Naive thymus-derived CD4-positive, alpha-beta T cell (primary cell): ENCODE data around the gene LRCOL1. TPM values are rescaled to one million over a fixed set of nuclear protein-coding genes. Genes with fewer than 3 reads are reported as not detected.

Experiments
- ATAC-seq: fragments of 150-1000 bp; cut with Tn5 transposase; 2 replicates; pipeline ENCODE4 v1.10.0; 2021; ENCODE audit warnings: mild to moderate bottlenecking, moderate library complexity
- CTCF ChIA-PET: fragments of 350-600 bp; sonication (Branson Sonifier 250); formaldehyde crosslinking; loops from one replicate; lab custom pipeline; 2021; ENCODE audit warnings: antibody characterized with exemption; lab: Charles Lee
- POLR2A ChIA-PET: fragments of 350-600 bp; sonication (Branson Sonifier 250); formaldehyde crosslinking; loops from one replicate; lab custom pipeline; 2021; ENCODE audit warnings: antibody characterized with exemption, inconsistent platforms; lab: Charles Lee
- DNase-seq, 9 donors: peaks; one replicate each; pipeline versions ENCODE4 v3.0.0 to v3.0.0-alpha.2; 2020 to 2022; ENCODE audit warnings: mixed read lengths in 1 of 9
- H3K27ac ChIP-seq: one replicate; pipeline ENCODE4 v1.7.0; 2013; ENCODE audit warnings: mild to moderate bottlenecking, low read depth, low read length, moderate library complexity
- H3K27me3 ChIP-seq, 2 donors: one replicate each; pipeline ENCODE4 v1.7.0; 2013; ENCODE audit warnings: low read length in 2 of 2, mild to moderate bottlenecking in 2 of 2, moderate library complexity in 2 of 2; ENCODE audit not compliant: control insufficient read depth in 2 of 2, insufficient read depth in 2 of 2
- H3K36me3 ChIP-seq, 3 experiments: 1 replicate in 2 of 3; 2 replicates in 1 of 3; pipeline ENCODE4 v1.7.0; 2013; ENCODE audit warnings: low read length in 3 of 3, mild to moderate bottlenecking in 3 of 3, moderate library complexity in 1 of 3; ENCODE audit not compliant: insufficient read depth in 3 of 3, control insufficient read depth in 2 of 3
- H3K4me1 ChIP-seq, 2 donors: one replicate each; pipeline ENCODE4 v1.7.0; 2013; ENCODE audit warnings: low read length in 2 of 2, mild to moderate bottlenecking in 2 of 2, moderate library complexity in 1 of 2; ENCODE audit not compliant: control insufficient read depth in 2 of 2, insufficient read depth in 2 of 2
- H3K4me3 ChIP-seq: 2 replicates; pipeline ENCODE4 v1.7.0; 2013; ENCODE audit warnings: mild to moderate bottlenecking, low read length
- H3K9me3 ChIP-seq, 3 experiments: 1 replicate in 2 of 3; 2 replicates in 1 of 3; pipeline ENCODE4 v1.7.0; 2013; ENCODE audit warnings: low read length in 3 of 3; ENCODE audit not compliant: control insufficient read depth in 2 of 3
- H3K27ac Mint-ChIP-seq, 9 donors: one replicate each; pipeline ENCODE4 v1.8.0; 2020 to 2022; ENCODE audit warnings: mixed read lengths in 9 of 9, mild to moderate bottlenecking in 8 of 9, moderate library complexity in 5 of 9, inconsistent platforms in 2 of 9
- H3K27me3 Mint-ChIP-seq, 5 donors: one replicate each; pipeline ENCODE4 v1.8.0; 2021 to 2022; ENCODE audit warnings: mixed read lengths in 5 of 5, mild to moderate bottlenecking in 1 of 5
- H3K36me3 Mint-ChIP-seq, 5 donors: one replicate each; pipeline ENCODE4 v1.8.0; 2020 to 2022; ENCODE audit warnings: mixed read lengths in 5 of 5, mild to moderate bottlenecking in 3 of 5, inconsistent platforms in 1 of 5
- H3K4me1 Mint-ChIP-seq, 7 donors: one replicate each; pipeline ENCODE4 v1.8.0; 2020 to 2022; ENCODE audit warnings: mixed read lengths in 7 of 7, mild to moderate bottlenecking in 3 of 7, inconsistent platforms in 1 of 7
- H3K4me3 Mint-ChIP-seq, 10 donors: one replicate each; pipeline ENCODE4 v1.8.0; 2020 to 2022; ENCODE audit warnings: mild to moderate bottlenecking in 10 of 10, mixed read lengths in 10 of 10, moderate library complexity in 6 of 10, inconsistent platforms in 2 of 10
- H3K9me3 Mint-ChIP-seq, 11 donors: one replicate each; pipeline ENCODE4 v1.8.0; 2020 to 2022; ENCODE audit warnings: mixed read lengths in 11 of 11, mild to moderate bottlenecking in 4 of 11, inconsistent platforms in 1 of 11, moderate library complexity in 1 of 11
- intact Hi-C, 2 donors: fragments of 100-400 bp; cut with micrococcal nuclease; formaldehyde crosslinking; loops; one replicate each; pipeline ENCODE4 v1.15.1; 2023
- polyA plus RNA-seq, 2 donors: library from polyadenylated mRNA; unstranded; fragments of 300-500 nt; fragmentation: Illumina TruSeq; gene quantifications; one replicate each; pipeline ENCODE4 v1.2.3, GENCODE V29; 2021
- total RNA-seq, 6 experiments: library from RNA in 5 of 6; stranded (reverse) in 5 of 6; gene quantifications; 1 replicate in 5 of 6; 2 replicates in 1 of 6; pipeline ENCODE4 v1.2.3 and lab custom pipeline; 2021 to 2026

LRCOL1 gene
- total RNA-seq (not detected), polyA plus RNA-seq (not detected), total RNA-seq (lab: John Stamatoyannopoulos, UW) (not detected)

DNA sequence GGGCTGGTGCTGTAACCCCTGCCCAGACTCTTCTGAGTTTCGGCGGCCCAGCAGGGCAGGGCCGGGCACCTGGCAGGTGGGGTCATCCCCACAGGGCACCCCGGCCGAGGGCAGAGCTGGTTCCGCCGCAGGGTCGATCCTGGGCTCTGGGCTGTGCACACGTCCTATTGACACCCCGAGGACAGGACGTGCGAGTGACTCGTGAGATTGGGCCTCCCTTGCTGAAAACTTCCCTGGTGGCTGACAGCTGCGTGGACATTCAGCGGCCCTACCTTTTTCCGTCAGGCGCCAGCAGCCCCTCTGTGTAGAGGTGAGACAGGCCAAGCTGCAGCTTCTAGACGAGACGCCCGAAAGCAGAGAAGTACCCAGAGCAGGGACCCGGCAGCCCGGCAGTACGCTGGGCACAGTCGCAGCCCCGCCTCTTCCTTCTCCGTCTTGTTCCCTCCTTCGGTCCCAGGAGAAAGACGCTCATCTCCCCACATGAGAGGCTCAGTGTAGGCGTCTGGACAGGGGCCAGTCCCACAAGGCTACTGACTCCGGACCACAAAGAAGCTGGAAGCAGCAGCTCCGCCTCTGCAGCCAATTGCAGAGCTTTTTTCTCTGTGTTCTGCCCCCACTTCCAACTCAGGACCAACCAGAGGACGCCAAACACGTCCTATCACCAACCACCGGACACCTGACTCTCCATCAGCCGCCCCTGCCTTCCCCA lies at the start of gene LRCOL1:
LRCOL1 (minus strand) TSS at position 532 of the 709 bp plus-strand sequence. CDS start 4,331 bp downstream, outside the sequence.
- no peaks in the 10 kb centered on the region for H3K36me3 Mint-ChIP-seq
- H3K27ac Mint-ChIP-seq = peak within 1 kb of the TSS in 1 of 9 donors; percentile 20
- ChIA-PET CTCF (interaction anchor here (0.5 to 0.6 kb wide), 3 partner anchors 49 to 111 kb away, joined by 3 read pairs; no protein-coding TSS in a partner anchor), POLR2A (interaction anchor here (0.6 to 0.8 kb wide), 2 partner anchors 190 to 906 kb away, joined by 3 to 5 read pairs; no protein-coding TSS in a partner anchor)
- H3K4me1 Mint-ChIP-seq = peaks cover 4 to 15% (median 9%) of the 10 kb centered on the region in 7 donors
- Histone ChIP-seq H3K36me3 (no peaks in the 10 kb centered on the region), H3K4me1 (peaks cover 0 to 13% of the 10 kb centered on the region in 2 donors), H3K9me3 (peaks cover 0 to 7% (median 0%) of the 10 kb centered on the region in 3 experiments), H3K4me3 (no peak within 1 kb of the TSS), H3K27me3 (no peaks in the 10 kb centered on the region), H3K27ac (no peak within 1 kb of the TSS)
- intact Hi-C loops = loop anchor here in 1 of 2 donors (10.0 kb wide), 1 partner anchor 395 kb away; no protein-coding TSS in a partner anchor
- H3K4me3 Mint-ChIP-seq = peak within 1 kb of the TSS in 9 of 10 donors; percentile 25 to 76 (median 66)
- H3K27me3 Mint-ChIP-seq = peaks cover 23 to 50% (median 44%) of the 10 kb centered on the region in 5 donors
- ATAC-seq (peak; percentile 36), DNase-seq (no peak)
- peaks cover 0 to 10% (median 4%) of the 10 kb centered on the region in 11 donors for H3K9me3 Mint-ChIP-seq

GRCh38 chr12:132660052-132660451 lies 49.7 kb upstream of the LRCOL1 start:
- Mint-ChIP-seq H3K27me3 (no peaks in the 10 kb centered on the region), H3K27ac (peak overlapping the region in 8 of 9 donors; percentile 29 to 85 (median 52)), H3K4me3 (peak overlapping the region in 5 of 10 donors; percentile 10 to 37 (median 18)), H3K9me3 (no peaks in the 10 kb centered on the region), H3K36me3 (peaks cover 14 to 53% (median 30%) of the 10 kb centered on the region in 5 donors), H3K4me1 (peaks cover 12 to 47% (median 37%) of the 10 kb centered on the region in 7 donors)
- Histone ChIP-seq H3K36me3 (peaks cover 7 to 68% (median 14%) of the 10 kb centered on the region in 3 experiments), H3K9me3 (no peaks in the 10 kb centered on the region), H3K4me1 (peaks cover 0 to 18% of the 10 kb centered on the region in 2 donors), H3K4me3 (no peak overlapping the region), H3K27ac (peak overlapping the region; percentile 31), H3K27me3 (no peaks in the 10 kb centered on the region)
- peak in 3 of 9 donors; percentile 11 to 21 (median 14) for DNase-seq
- POLR2A ChIA-PET = no interaction called here
- ATAC-seq = no peak
- CTCF ChIA-PET = no interaction called here
- intact Hi-C loops = no loop called here

GRCh38 chr12:132659146-132659545 lies 48.8 kb upstream of the LRCOL1 start:
- Mint-ChIP-seq H3K4me3 (no peak overlapping the region), H3K4me1 (peaks cover 7 to 47% (median 37%) of the 10 kb centered on the region in 7 donors), H3K27me3 (no peaks in the 10 kb centered on the region), H3K27ac (peak overlapping the region in 5 of 9 donors; percentile 14 to 42 (median 32)), H3K36me3 (peaks cover 13 to 49% (median 30%) of the 10 kb centered on the region in 5 donors), H3K9me3 (no peaks in the 10 kb centered on the region)
- Histone ChIP-seq H3K27me3 (no peaks in the 10 kb centered on the region), H3K4me1 (peaks cover 0 to 18% of the 10 kb centered on the region in 2 donors), H3K36me3 (peaks cover 7 to 60% (median 14%) of the 10 kb centered on the region in 3 experiments), H3K4me3 (no peak overlapping the region), H3K9me3 (no peaks in the 10 kb centered on the region), H3K27ac (no peak overlapping the region)
- CTCF ChIA-PET = interaction anchor here (0.6 kb wide), 1 partner anchor 152 kb away, joined by 3 read pairs; no protein-coding TSS in a partner anchor
- POLR2A ChIA-PET = no interaction called here
- DNase-seq = no peak
- ATAC-seq = no peak
- intact Hi-C loops = no loop called here

GRCh38 chr12:132658149-132658894 lies 47.9 kb upstream of the LRCOL1 start:
- POLR2A ChIA-PET = no interaction called here
- Histone ChIP-seq H3K27ac (no peak overlapping the region), H3K4me1 (peaks cover 0 to 18% of the 10 kb centered on the region in 2 donors), H3K36me3 (peaks cover 7 to 59% (median 14%) of the 10 kb centered on the region in 3 experiments), H3K4me3 (no peak overlapping the region), H3K27me3 (no peaks in the 10 kb centered on the region), H3K9me3 (no peaks in the 10 kb centered on the region)
- ATAC-seq = peak; percentile 41
- H3K27ac Mint-ChIP-seq = peak overlapping the region in 3 of 9 donors; percentile 32 to 69 (median 59)
- peak overlapping the region in 1 of 10 donors; percentile 29 for H3K4me3 Mint-ChIP-seq
- H3K36me3 Mint-ChIP-seq = peaks cover 13 to 53% (median 33%) of the 10 kb centered on the region in 5 donors
- H3K27me3 Mint-ChIP-seq = no peaks in the 10 kb centered on the region
- no peak for DNase-seq
- H3K4me1 Mint-ChIP-seq = peaks cover 7 to 44% (median 35%) of the 10 kb centered on the region in 7 donors
- CTCF ChIA-PET = interaction anchor here (0.6 kb wide), 1 partner anchor 152 kb away, joined by 3 read pairs; no protein-coding TSS in a partner anchor
- intact Hi-C loops = no loop called here
- no peaks in the 10 kb centered on the region for H3K9me3 Mint-ChIP-seq

DNA sequence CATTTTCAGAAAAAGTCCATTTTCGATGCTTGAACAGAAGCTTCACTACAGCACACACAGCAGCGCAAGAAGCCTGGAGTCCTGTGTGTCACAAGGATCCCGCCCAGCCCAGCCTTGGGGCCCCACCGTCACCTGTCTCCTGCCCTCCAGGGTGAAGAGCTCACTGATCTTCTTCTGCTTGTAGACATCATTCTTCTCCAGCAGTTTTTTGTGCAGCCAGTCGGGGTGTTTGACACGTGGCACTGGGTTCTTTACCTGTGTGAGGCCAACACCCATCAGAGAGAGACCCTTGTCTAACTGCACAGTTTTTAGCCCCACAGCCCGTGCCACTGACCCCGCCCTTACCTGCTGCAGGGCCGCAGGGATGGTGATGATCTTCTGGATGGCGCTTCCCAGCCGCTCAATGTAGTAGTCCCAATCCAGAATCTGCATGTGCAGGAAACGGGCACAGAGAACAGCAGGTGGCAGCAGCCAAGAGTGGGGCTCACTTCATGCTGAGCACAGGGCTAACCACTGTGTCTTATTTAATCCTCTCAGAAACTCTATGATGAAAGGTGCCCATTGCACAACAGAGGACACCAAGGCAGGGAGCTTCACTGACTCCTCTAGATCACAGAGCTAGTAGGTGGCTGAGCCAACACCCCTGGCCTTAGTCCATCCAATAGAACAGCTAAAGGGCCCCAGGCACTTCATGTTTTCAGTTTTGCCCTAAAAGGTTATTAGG lies 46.8 kb upstream of the LRCOL1 start:
- ChIA-PET POLR2A (no interaction called here), CTCF (no interaction called here)
- Histone ChIP-seq H3K27ac (no peak overlapping the region), H3K27me3 (no peaks in the 10 kb centered on the region), H3K4me3 (no peak overlapping the region), H3K36me3 (peaks cover 12 to 62% (median 12%) of the 10 kb centered on the region in 3 experiments), H3K9me3 (no peaks in the 10 kb centered on the region), H3K4me1 (peaks cover 0 to 10% of the 10 kb centered on the region in 2 donors)
- no peaks in the 10 kb centered on the region for H3K27me3 Mint-ChIP-seq
- H3K4me1 Mint-ChIP-seq = peaks cover 4 to 32% (median 25%) of the 10 kb centered on the region in 7 donors
- ATAC-seq (no peak), DNase-seq (no peak)
- H3K36me3 Mint-ChIP-seq = peaks cover 13 to 53% (median 31%) of the 10 kb centered on the region in 5 donors
- H3K9me3 Mint-ChIP-seq = peaks cover 0 to 2% (median 0%) of the 10 kb centered on the region in 11 donors
- intact Hi-C loops = no loop called here
- no peak overlapping the region for H3K4me3 Mint-ChIP-seq
- no peak overlapping the region for H3K27ac Mint-ChIP-seq
